Effector memory CD4-positive, alpha-beta T cell (primary cell): ENCODE measurements around the gene GFPT1.

Source experiments
- DNase-seq, 3 donors: peaks; one replicate each; pipeline ENCODE4 v3.0.0-alpha.2; 2020
- H3K27ac ChIP-seq: 2 replicates; pipeline ENCODE4 v1.7.0; 2013; ENCODE audit warnings: mild to moderate bottlenecking, low read length, moderate library complexity; ENCODE audit not compliant: insufficient read depth, poor library complexity, severe bottlenecking
- H3K27me3 ChIP-seq: replicated peaks from 2 replicates; pipeline ENCODE4 v1.7.0; 2013; ENCODE audit warnings: mild to moderate bottlenecking, low read length; ENCODE audit not compliant: insufficient read depth, control insufficient read depth, poor library complexity, severe bottlenecking
- H3K36me3 ChIP-seq: 2 replicates; pipeline ENCODE4 v1.7.0; 2013; ENCODE audit warnings: mild to moderate bottlenecking, low read length, moderate library complexity; ENCODE audit not compliant: control insufficient read depth, insufficient read depth
- H3K4me1 ChIP-seq: 2 replicates; pipeline ENCODE4 v1.7.0; 2013; ENCODE audit warnings: low read length, mild to moderate bottlenecking; ENCODE audit not compliant: control insufficient read depth, insufficient read depth, poor library complexity, severe bottlenecking
- H3K4me3 ChIP-seq: 2 replicates; pipeline ENCODE4 v1.7.0; 2013; ENCODE audit warnings: low read length, low read depth, mild to moderate bottlenecking; ENCODE audit not compliant: insufficient read depth, poor library complexity, severe bottlenecking
- H3K9me3 ChIP-seq: 2 replicates; pipeline ENCODE4 v1.7.0; 2013; ENCODE audit warnings: mild to moderate bottlenecking, low read length, moderate library complexity; ENCODE audit not compliant: control insufficient read depth

GFPT1 gene

GRCh38 chr2:69309351-69310110 is 77.5 kb downstream of the GFPT1 start:
- Histone ChIP-seq H3K4me3 (no peak overlapping the region), H3K27me3 (peaks cover 7% of the 10 kb centered on the region), H3K27ac (no peak overlapping the region), H3K9me3 (no peaks in the 10 kb centered on the region), H3K4me1 (peaks cover 18% of the 10 kb centered on the region), H3K36me3 (no peaks in the 10 kb centered on the region)
- DNase-seq: no peak

GRCh38 chr2:69308338-69308737 is 78.7 kb downstream of the GFPT1 start:
- Histone ChIP-seq H3K4me1 (peaks cover 18% of the 10 kb centered on the region), H3K27ac (no peak overlapping the region), H3K27me3 (peaks cover 7% of the 10 kb centered on the region), H3K4me3 (no peak overlapping the region), H3K36me3 (no peaks in the 10 kb centered on the region), H3K9me3 (no peaks in the 10 kb centered on the region)
- DNase-seq: no peak

- Histone ChIP-seq H3K4me3 (peak overlapping the region; percentile 56), H3K36me3 (no peaks in the 10 kb centered on the region), H3K27ac (no peak overlapping the region), H3K9me3 (no peaks in the 10 kb centered on the region), H3K27me3 (peaks cover 7% of the 10 kb centered on the region), H3K4me1 (peaks cover 18% of the 10 kb centered on the region)
- peak in 1 of 3 donors; percentile 23 for DNase-seq
These were observed 79.4 kb downstream of the GFPT1 start for GRCh38 chr2:69307579-69308064.

- no peaks in the 10 kb centered on the region for H3K36me3 ChIP-seq
- peaks cover 7% of the 10 kb centered on the region for H3K27me3 ChIP-seq
- peak in 2 of 3 donors; percentile 8 to 19 for DNase-seq
- no peak overlapping the region for H3K27ac ChIP-seq
- peak overlapping the region; percentile 56 for H3K4me3 ChIP-seq
- H3K9me3 ChIP-seq: no peaks in the 10 kb centered on the region
- peaks cover 18% of the 10 kb centered on the region for H3K4me1 ChIP-seq
These were observed 80.0 kb downstream of the GFPT1 start for GRCh38 chr2:69306822-69307578.

DNA sequence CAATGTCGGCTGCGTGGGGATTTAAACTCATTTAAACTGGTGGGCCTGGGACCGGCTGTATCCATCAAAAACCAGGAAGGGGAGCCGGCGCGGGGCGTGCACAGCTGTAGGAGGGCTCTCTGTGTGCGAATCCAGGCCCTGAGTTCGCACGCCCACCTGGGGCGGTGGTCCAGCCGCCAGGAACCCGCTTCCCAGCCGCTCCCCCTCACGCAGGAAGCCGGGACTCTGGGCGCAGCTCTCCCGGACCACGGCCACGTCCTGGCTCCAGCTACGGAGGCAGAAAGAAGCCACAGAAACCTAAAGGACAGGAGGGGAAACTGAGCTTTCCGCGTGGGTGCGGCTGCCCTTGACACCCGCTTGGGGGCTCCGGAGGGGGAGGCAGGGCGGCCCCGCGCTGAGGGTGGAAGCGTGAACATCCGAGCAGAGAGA is 80.6 kb downstream of the GFPT1 start:
- H3K27ac ChIP-seq: no peak overlapping the region
- H3K4me1 ChIP-seq: peaks cover 18% of the 10 kb centered on the region
- H3K4me3 ChIP-seq: peak overlapping the region; percentile 56
- H3K9me3 ChIP-seq: no peaks in the 10 kb centered on the region
- no peak for DNase-seq
- H3K36me3 ChIP-seq: no peaks in the 10 kb centered on the region
- H3K27me3 ChIP-seq: peaks cover 7% of the 10 kb centered on the region

DNA sequence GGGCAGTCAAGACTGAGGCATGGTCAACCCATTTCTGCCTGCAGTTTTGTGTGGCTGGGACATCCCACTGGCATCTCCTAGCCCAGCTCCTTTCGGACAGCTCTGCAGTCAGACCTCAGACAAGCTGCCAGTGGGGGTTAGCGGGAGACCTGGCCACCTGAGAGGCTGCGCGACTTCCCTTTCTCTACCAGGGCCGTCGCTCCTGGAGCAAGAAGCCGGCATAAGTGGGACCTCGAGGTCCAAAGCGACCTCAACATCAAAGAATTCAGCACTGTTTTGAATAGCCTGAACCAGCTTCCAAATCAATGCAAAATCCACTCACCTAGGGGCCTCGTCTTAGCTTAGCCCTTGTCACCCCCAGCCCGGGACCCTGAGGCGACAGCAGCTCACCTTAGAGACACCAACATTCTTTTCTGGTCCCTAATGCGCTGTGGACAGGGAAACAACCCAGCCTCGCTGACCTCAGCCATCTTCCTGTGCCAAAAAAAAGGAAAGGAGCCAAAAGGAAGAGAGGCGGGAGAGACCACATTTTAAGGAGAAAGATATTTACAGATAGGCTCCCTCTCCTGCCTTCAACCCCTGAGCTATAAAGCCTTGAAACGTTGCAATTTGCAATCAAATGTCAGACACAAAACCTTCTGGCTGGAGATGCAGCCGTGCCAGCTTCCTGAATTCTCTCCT is 81.2 kb downstream of the GFPT1 start:
- no peak for DNase-seq
- no peaks in the 10 kb centered on the region for H3K9me3 ChIP-seq
- H3K27me3 ChIP-seq: peaks cover 7% of the 10 kb centered on the region
- H3K4me1 ChIP-seq: peaks cover 18% of the 10 kb centered on the region
- H3K4me3 ChIP-seq: peak overlapping the region; percentile 56
- no peaks in the 10 kb centered on the region for H3K36me3 ChIP-seq
- H3K27ac ChIP-seq: no peak overlapping the region

DNA sequence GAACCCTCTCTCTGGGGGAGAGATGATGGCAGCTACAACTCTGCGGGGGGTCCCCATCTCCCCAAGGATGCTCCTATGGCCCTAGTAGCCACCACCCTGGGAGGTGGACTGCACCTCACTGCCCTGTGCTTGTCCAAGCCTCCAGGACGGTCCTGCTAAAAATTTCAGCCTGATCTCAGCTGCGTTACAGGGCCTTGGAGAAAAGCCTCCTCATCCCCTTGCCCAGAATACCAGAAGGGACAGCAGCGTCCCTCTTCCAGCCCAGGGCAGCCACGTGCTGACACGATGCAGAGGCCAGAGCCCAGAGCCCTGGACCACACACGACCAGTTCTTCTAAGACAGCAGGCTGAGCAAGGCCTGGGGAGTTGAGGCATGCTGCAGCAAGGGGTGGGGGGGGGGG is 81.9 kb downstream of the GFPT1 start:
- H3K4me1 ChIP-seq: peaks cover 18% of the 10 kb centered on the region

GRCh38 chr2:69304656-69305055 is 82.4 kb downstream of the GFPT1 start:
- no peak for DNase-seq
- Histone ChIP-seq H3K4me3 (no peak overlapping the region), H3K27ac (no peak overlapping the region), H3K4me1 (peaks cover 13% of the 10 kb centered on the region), H3K27me3 (peaks cover 7% of the 10 kb centered on the region), H3K9me3 (no peaks in the 10 kb centered on the region), H3K36me3 (no peaks in the 10 kb centered on the region)

More for the DNA sequence above, 81.9 kb downstream of the GFPT1 start:
- Histone ChIP-seq H3K27me3 (peaks cover 7% of the 10 kb centered on the region), H3K9me3 (no peaks in the 10 kb centered on the region), H3K27ac (no peak overlapping the region), H3K36me3 (no peaks in the 10 kb centered on the region), H3K4me3 (no peak overlapping the region)
- no peak for DNase-seq

DNA sequence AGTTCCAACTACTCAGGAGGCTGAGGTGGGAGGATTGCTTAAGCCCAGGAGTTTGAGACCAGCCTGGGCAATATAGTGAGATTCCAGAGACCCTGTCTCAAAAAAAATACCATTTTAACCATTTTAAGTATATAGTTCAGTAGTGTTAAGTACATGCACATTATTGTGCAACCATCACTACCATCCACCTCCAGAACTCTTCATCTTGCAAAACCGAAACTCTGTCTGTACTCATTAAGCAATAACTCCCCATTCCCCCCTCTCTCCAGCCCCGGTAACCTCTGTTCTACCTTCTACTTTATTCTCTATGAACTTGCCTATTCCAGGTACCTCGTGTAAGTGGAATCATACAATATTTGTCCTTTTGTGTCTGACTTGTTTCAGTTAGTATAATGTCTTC is 86.4 kb downstream of the GFPT1 start:
- Histone ChIP-seq H3K4me1 (no peaks in the 10 kb centered on the region), H3K27ac (no peak overlapping the region), H3K4me3 (no peak overlapping the region), H3K27me3 (no peaks in the 10 kb centered on the region), H3K9me3 (no peaks in the 10 kb centered on the region), H3K36me3 (no peaks in the 10 kb centered on the region)
- no peak for DNase-seq
